ENCODE measurements around the gene GCN1.
"Not testable (repeated sequence)": the region's sequence is repeated elsewhere in the genome, so short reads cannot be mapped to it uniquely, and the experiment has no call there.

The GCN1 gene

GRCh38 chr12:120220838-120221575 is 26.5 kb upstream of the GCN1 start:
- DNase-seq (ENCODE audit: low read depth, low spot score), result no peak
- peaks cover 41% of the 10 kb centered on the region for H3K36me3 ChIP-seq (ENCODE audit: control insufficient read depth, insufficient read depth, low read length)
- WGBS (ENCODE audit: insufficient coverage, insufficient read length), result no CpG with 5 or more reads among the region's 10 CpGs
- no peaks in the 10 kb centered on the region for H3K9me3 ChIP-seq (ENCODE audit: control insufficient read depth, insufficient read depth, low read length)
- H3K27ac ChIP-seq (ENCODE audit: low read length), result no peak overlapping the region
- no peak overlapping the region for H3K4me3 ChIP-seq (ENCODE audit: low read length)
- H3K27me3 ChIP-seq (ENCODE audit: control insufficient read depth, insufficient read depth, low read length), result no peaks in the 10 kb centered on the region
- H3K4me1 ChIP-seq (ENCODE audit: control insufficient read depth, insufficient read depth, low read length), result no peaks in the 10 kb centered on the region; the same call in 1 of the 2 replicates

DNA sequence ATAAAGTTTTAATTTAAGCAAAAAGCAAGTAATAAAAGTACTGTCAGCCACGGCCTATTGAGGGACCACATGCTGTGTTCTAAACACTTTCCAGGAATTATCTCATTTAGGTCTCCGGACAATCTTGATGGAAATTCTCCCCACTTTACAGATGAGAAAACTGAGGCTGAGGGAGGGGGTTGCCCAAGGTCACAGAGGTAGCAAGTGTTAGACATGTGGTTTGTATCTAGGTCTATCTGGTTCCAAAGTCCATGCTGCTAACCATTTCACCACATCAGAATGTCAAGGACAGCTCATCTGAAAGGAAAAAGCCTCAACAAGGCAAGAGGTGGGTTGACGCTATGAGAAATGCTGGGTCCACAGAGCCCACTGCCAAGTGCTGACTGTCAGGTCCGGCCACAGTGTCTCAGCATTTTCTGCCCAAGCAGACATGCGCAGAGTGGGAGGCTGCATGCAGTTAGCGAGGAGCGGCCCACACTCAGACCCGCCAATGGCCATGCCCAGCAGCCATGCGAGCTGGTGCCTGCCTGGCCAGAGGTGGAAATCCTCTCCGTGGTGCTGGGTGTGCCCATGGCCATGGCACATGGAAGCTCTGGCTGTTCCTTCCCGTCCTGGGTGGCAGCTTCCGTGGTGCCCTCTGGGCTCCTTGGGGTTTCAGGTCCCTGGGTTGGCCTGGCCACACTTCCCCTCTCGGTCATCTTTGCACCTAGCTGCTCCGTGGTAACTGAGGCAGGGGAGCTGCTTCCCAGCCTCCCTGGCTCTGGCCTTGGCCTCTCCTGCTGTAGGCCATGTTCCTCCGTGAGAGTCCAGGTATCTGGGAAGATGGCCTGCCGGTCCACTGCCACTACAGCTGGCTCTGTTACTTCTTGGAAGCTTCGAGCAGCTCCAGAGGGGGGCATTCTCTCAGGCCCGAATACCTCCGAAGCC is 24.4 kb upstream of the GCN1 start:
- WGBS (ENCODE audit: insufficient coverage, insufficient read length), result no CpG with 5 or more reads among the region's 19 CpGs
- Histone ChIP-seq H3K27ac (ENCODE audit: low read length) (no peak overlapping the region), H3K36me3 (ENCODE audit: control insufficient read depth, insufficient read depth, low read length) (peaks cover 47% of the 10 kb centered on the region), H3K9me3 (ENCODE audit: control insufficient read depth, insufficient read depth, low read length) (no peaks in the 10 kb centered on the region), H3K4me3 (ENCODE audit: low read length) (no peak overlapping the region), H3K27me3 (ENCODE audit: control insufficient read depth, insufficient read depth, low read length) (no peaks in the 10 kb centered on the region), H3K4me1 (ENCODE audit: control insufficient read depth, insufficient read depth, low read length) (no peaks in the 10 kb centered on the region)
- DNase-seq (ENCODE audit: low read depth, low spot score), result no peak

DNA sequence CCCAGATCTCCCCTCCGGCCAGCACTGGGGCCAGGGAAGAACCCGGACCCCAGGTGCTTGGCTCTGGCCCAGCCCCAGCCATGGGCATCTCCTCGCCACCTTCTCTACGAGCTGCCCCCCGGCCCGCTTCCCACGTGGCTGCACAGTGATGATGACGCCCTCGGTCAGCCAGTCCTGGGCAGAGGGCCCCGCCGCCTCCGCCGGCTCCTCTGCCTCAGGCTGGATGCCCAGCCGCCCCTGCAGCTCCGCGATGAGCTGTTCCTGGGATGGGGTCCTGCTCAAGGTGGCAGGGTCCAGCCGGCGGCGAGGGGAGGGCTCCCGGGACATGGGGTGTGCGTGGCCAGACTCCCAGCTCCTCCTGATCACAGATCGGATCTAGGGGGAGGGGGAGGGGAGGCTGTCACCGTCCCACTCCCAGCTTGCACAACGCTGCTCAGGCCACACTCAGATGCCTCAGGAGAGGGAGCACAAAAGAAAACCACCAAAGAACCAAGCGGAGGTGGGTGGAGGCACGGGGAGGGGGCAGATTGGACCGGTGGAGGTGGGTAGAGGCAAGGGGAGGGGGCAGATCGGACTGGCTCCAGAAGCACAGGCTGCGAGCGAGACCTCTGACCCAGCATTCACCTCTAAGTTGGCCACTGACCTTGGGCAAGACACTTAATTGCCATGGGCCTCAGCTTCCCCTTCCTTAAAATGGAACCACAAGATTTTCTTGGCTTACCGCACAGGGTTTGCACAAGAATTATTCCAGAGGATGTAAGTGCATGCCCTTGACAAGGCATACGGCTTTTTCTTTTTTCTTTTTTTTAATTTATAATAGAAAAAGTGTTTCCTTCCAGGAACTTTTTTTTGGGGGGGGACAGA is 22.5 kb upstream of the GCN1 start:
- WGBS (ENCODE audit: insufficient coverage, insufficient read length), result no CpG with 5 or more reads among the region's 32 CpGs
- DNase-seq (ENCODE audit: low read depth, low spot score), result no peak
- H3K4me1 ChIP-seq (ENCODE audit: control insufficient read depth, insufficient read depth, low read length), result no peaks in the 10 kb centered on the region
- H3K36me3 ChIP-seq (ENCODE audit: control insufficient read depth, insufficient read depth, low read length), result peaks cover 47% of the 10 kb centered on the region
- H3K9me3 ChIP-seq (ENCODE audit: control insufficient read depth, insufficient read depth, low read length), result no peaks in the 10 kb centered on the region
- H3K27ac ChIP-seq (ENCODE audit: low read length), result no peak overlapping the region
- H3K27me3 ChIP-seq (ENCODE audit: control insufficient read depth, insufficient read depth, low read length), result no peaks in the 10 kb centered on the region
- H3K4me3 ChIP-seq (ENCODE audit: low read length), result no peak overlapping the region

GRCh38 chr12:120215766-120216735 is 21.5 kb upstream of the GCN1 start:
- no peaks in the 10 kb centered on the region for H3K4me1 ChIP-seq (ENCODE audit: control insufficient read depth, insufficient read depth, low read length)
- H3K36me3 ChIP-seq (ENCODE audit: control insufficient read depth, insufficient read depth, low read length), result peaks cover 41% of the 10 kb centered on the region
- H3K9me3 ChIP-seq (ENCODE audit: control insufficient read depth, insufficient read depth, low read length), result no peaks in the 10 kb centered on the region
- no peak for DNase-seq (ENCODE audit: low read depth, low spot score)
- H3K27me3 ChIP-seq (ENCODE audit: control insufficient read depth, insufficient read depth, low read length), result no peaks in the 10 kb centered on the region
- H3K27ac ChIP-seq (ENCODE audit: low read length), result no peak overlapping the region
- H3K4me3 ChIP-seq (ENCODE audit: low read length), result no peak overlapping the region
- WGBS (ENCODE audit: insufficient coverage, insufficient read length), result no CpG with 5 or more reads among the region's 23 CpGs

GRCh38 chr12:120215357-120215735 is 20.8 kb upstream of the GCN1 start:
- H3K36me3 ChIP-seq (ENCODE audit: control insufficient read depth, insufficient read depth, low read length), result peaks cover 35% of the 10 kb centered on the region
- no peaks in the 10 kb centered on the region for H3K27me3 ChIP-seq (ENCODE audit: control insufficient read depth, insufficient read depth, low read length)
- no peaks in the 10 kb centered on the region for H3K9me3 ChIP-seq (ENCODE audit: control insufficient read depth, insufficient read depth, low read length)
- no CpG with 5 or more reads among the region's 15 CpGs for WGBS (ENCODE audit: insufficient coverage, insufficient read length)
- H3K4me1 ChIP-seq (ENCODE audit: control insufficient read depth, insufficient read depth, low read length), result no peaks in the 10 kb centered on the region
- no peak for DNase-seq (ENCODE audit: low read depth, low spot score)
- H3K4me3 ChIP-seq (ENCODE audit: low read length), result no peak overlapping the region
- H3K27ac ChIP-seq (ENCODE audit: low read length), result no peak overlapping the region

- H3K27ac ChIP-seq (ENCODE audit: low read length), result no peak overlapping the region
- no peaks in the 10 kb centered on the region for H3K27me3 ChIP-seq (ENCODE audit: control insufficient read depth, insufficient read depth, low read length)
- WGBS (ENCODE audit: insufficient coverage, insufficient read length), result no CpG with 5 or more reads among the region's 34 CpGs
- H3K9me3 ChIP-seq (ENCODE audit: control insufficient read depth, insufficient read depth, low read length), result no peaks in the 10 kb centered on the region
- peaks cover 33% of the 10 kb centered on the region for H3K36me3 ChIP-seq (ENCODE audit: control insufficient read depth, insufficient read depth, low read length)
- no peak for DNase-seq (ENCODE audit: low read depth, low spot score)
- no peak overlapping the region for H3K4me3 ChIP-seq (ENCODE audit: low read length)
- H3K4me1 ChIP-seq (ENCODE audit: control insufficient read depth, insufficient read depth, low read length), result no peaks in the 10 kb centered on the region
Observed at GRCh38 chr12:120214626-120215356, 20.3 kb upstream of the GCN1 start.

- Histone ChIP-seq H3K9me3 (ENCODE audit: control insufficient read depth, insufficient read depth, low read length) (no peaks in the 10 kb centered on the region), H3K27ac (ENCODE audit: low read length) (no peak overlapping the region), H3K4me3 (ENCODE audit: low read length) (no peak overlapping the region), H3K27me3 (ENCODE audit: control insufficient read depth, insufficient read depth, low read length) (no peaks in the 10 kb centered on the region), H3K36me3 (ENCODE audit: control insufficient read depth, insufficient read depth, low read length) (peaks cover 26% of the 10 kb centered on the region), H3K4me1 (ENCODE audit: control insufficient read depth, insufficient read depth, low read length) (no peaks in the 10 kb centered on the region)
- no peak for DNase-seq (ENCODE audit: low read depth, low spot score)
- WGBS (ENCODE audit: insufficient coverage, insufficient read length), result no CpG with 5 or more reads among the region's 20 CpGs
Observed at GRCh38 chr12:120213758-120214157, 19.2 kb upstream of the GCN1 start.

- WGBS (ENCODE audit: insufficient coverage, insufficient read length), result no CpG with 5 or more reads among the region's 5 CpGs
- not testable (repeated sequence) for DNase-seq (ENCODE audit: low read depth, low spot score); H3K9me3 ChIP-seq (ENCODE audit: control insufficient read depth, insufficient read depth, low read length); H3K27ac ChIP-seq (ENCODE audit: low read length); H3K27me3 ChIP-seq (ENCODE audit: control insufficient read depth, insufficient read depth, low read length); H3K4me1 ChIP-seq (ENCODE audit: control insufficient read depth, insufficient read depth, low read length); H3K4me3 ChIP-seq (ENCODE audit: low read length)
- H3K36me3 ChIP-seq (ENCODE audit: control insufficient read depth, insufficient read depth, low read length), result peaks cover 25% of the 10 kb centered on the region
Observed at GRCh38 chr12:120213182-120213581, 18.7 kb upstream of the GCN1 start.

DNA sequence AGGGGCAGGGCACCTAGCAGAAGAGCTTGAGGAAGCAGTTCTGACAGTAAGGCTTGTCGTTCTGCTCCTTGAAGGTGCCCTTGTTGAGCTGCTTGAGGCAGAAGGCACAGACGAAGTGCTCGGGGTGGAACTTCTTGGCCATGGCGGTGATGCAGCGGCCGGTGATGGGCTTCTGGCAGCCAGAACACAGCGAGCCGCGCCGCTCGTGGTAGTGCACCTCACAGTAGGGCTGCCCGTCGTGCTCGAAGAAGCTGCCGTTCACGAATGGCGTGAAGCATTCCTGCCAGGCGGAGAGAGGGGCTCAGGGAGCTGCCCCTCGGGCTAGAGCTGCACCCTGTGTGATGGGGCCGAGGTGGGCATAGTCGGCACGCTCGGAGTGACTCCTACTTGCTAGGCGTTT is 17.8 kb upstream of the GCN1 start:
- peaks cover 25% of the 10 kb centered on the region for H3K36me3 ChIP-seq (ENCODE audit: control insufficient read depth, insufficient read depth, low read length)
- DNase-seq (ENCODE audit: low read depth, low spot score), result no peak

More for the DNA sequence above, 17.8 kb upstream of the GCN1 start:
- Histone ChIP-seq H3K27ac (ENCODE audit: low read length) (no peak overlapping the region), H3K4me1 (ENCODE audit: control insufficient read depth, insufficient read depth, low read length) (no peaks in the 10 kb centered on the region), H3K9me3 (ENCODE audit: control insufficient read depth, insufficient read depth, low read length) (no peaks in the 10 kb centered on the region), H3K27me3 (ENCODE audit: control insufficient read depth, insufficient read depth, low read length) (no peaks in the 10 kb centered on the region), H3K4me3 (ENCODE audit: low read length) (no peak overlapping the region)
- WGBS (ENCODE audit: insufficient coverage, insufficient read length), result no CpG with 5 or more reads among the region's 24 CpGs
